Activated T-cell treated with anti-CD3 and anti-CD28 coated beads, Interleukin-2, amount 50 U/mL, for 72 hours (primary cell): ENCODE results near the gene SORBS2. TPM values are rescaled to one million over a fixed set of nuclear protein-coding genes. Genes with fewer than 3 reads are reported as not detected.

Experiments used
- ATAC-seq, 2 donors: fragments of 150-1000 bp; cut with Tn5 transposase; replicated peaks in 1 of 2; 2 replicates each; pipeline ENCODE4 v1.10.0; 2021; ENCODE audit warnings: moderate library complexity in 2 of 2, mild to moderate bottlenecking in 1 of 2
- DNase-seq, 2 donors: peaks; one replicate each; pipeline ENCODE4 v3.0.0; 2021 to 2022; ENCODE audit warnings: mixed read lengths in 1 of 2
- H3K27ac Mint-ChIP-seq: one replicate; pipeline ENCODE4 v1.8.0; 2022; ENCODE audit warnings: mild to moderate bottlenecking, moderate library complexity, mixed read lengths
- H3K27me3 Mint-ChIP-seq: one replicate; pipeline ENCODE4 v1.8.0; 2022; ENCODE audit warnings: low read depth, mixed read lengths
- H3K36me3 Mint-ChIP-seq, 2 donors: one replicate each; pipeline ENCODE4 v1.8.0; 2022; ENCODE audit warnings: mixed read lengths in 2 of 2, mild to moderate bottlenecking in 1 of 2; ENCODE audit not compliant: insufficient read depth in 2 of 2
- H3K4me1 Mint-ChIP-seq: one replicate; pipeline ENCODE4 v1.8.0; 2022; ENCODE audit warnings: low read depth, mixed read lengths
- H3K4me3 Mint-ChIP-seq, 2 donors: one replicate each; pipeline ENCODE4 v1.8.0; 2022; ENCODE audit warnings: mild to moderate bottlenecking in 2 of 2, mixed read lengths in 2 of 2, moderate library complexity in 2 of 2
- H3K9me3 Mint-ChIP-seq, 2 donors: one replicate each; pipeline ENCODE4 v1.8.0; 2022; ENCODE audit warnings: mixed read lengths in 2 of 2
- total RNA-seq, 2 donors: library from RNA; stranded (reverse); gene quantifications; one replicate each; pipeline ENCODE4 v1.2.3, GENCODE V29; 2022

The SORBS2 gene
- total RNA-seq, 2 donors from 2014 or later, result 0.26 TPM; not detected in 1

- Mint-ChIP-seq H3K4me3 (no peak overlapping the region), H3K27me3 (peaks cover 12% of the 10 kb centered on the region), H3K27ac (no peak overlapping the region), H3K4me1 (no peaks in the 10 kb centered on the region), H3K36me3 (no peaks in the 10 kb centered on the region), H3K9me3 (no peaks in the 10 kb centered on the region)
- no peak for ATAC-seq
- no peak for DNase-seq
These were observed 163.4 kb downstream of the SORBS2 start for GRCh38 chr4:185648631-185649030.

GRCh38 chr4:185645403-185645802 is 166.6 kb downstream of the SORBS2 start:
- DNase-seq (no peak), ATAC-seq (no peak)
- H3K27ac Mint-ChIP-seq, result no peak overlapping the region
- H3K4me3 Mint-ChIP-seq, result no peak overlapping the region
- H3K36me3 Mint-ChIP-seq, result no peaks in the 10 kb centered on the region
- H3K4me1 Mint-ChIP-seq, result no peaks in the 10 kb centered on the region
- H3K9me3 Mint-ChIP-seq, result no peaks in the 10 kb centered on the region
- H3K27me3 Mint-ChIP-seq, result peaks cover 17% of the 10 kb centered on the region

- no peak overlapping the region for H3K27ac Mint-ChIP-seq
- no peak for DNase-seq
- H3K36me3 Mint-ChIP-seq, result no peaks in the 10 kb centered on the region
- H3K9me3 Mint-ChIP-seq, result no peaks in the 10 kb centered on the region
- no peak for ATAC-seq
- H3K27me3 Mint-ChIP-seq, result peaks cover 17% of the 10 kb centered on the region
- H3K4me3 Mint-ChIP-seq, result no peak overlapping the region
- H3K4me1 Mint-ChIP-seq, result no peaks in the 10 kb centered on the region
These were observed 167.6 kb downstream of the SORBS2 start for GRCh38 chr4:185644408-185644807.

DNA sequence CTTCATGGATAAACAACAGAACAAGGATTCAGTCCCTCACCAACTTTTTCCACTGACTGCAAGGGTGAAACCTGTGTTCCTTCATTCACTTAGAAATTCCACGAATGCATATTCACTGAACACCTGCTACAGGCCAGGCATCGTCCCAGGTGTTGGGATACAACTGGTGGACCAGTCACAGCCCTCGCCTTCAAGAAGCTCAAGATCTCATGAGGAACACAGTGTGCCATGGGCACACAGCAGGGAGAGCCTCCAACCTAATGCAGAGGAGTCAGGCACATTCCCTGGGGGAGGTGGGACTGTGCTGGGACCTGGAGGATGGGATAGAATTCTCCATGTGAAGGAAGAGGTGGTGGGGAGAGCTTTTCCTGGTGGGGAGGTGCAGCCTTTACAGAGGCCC is 169.1 kb downstream of the SORBS2 start:
- Mint-ChIP-seq H3K36me3 (no peaks in the 10 kb centered on the region), H3K4me1 (peaks cover 4% of the 10 kb centered on the region), H3K27me3 (peaks cover 27% of the 10 kb centered on the region), H3K4me3 (no peak overlapping the region), H3K9me3 (no peaks in the 10 kb centered on the region), H3K27ac (no peak overlapping the region)
- ATAC-seq, result no peak
- no peak for DNase-seq

- Mint-ChIP-seq H3K36me3 (no peaks in the 10 kb centered on the region), H3K27me3 (peaks cover 33% of the 10 kb centered on the region), H3K4me3 (no peak overlapping the region), H3K4me1 (peaks cover 5% of the 10 kb centered on the region), H3K9me3 (no peaks in the 10 kb centered on the region), H3K27ac (no peak overlapping the region)
- ATAC-seq, result no peak
- no peak for DNase-seq
These were observed 171.0 kb downstream of the SORBS2 start for GRCh38 chr4:185640811-185641675.

DNA sequence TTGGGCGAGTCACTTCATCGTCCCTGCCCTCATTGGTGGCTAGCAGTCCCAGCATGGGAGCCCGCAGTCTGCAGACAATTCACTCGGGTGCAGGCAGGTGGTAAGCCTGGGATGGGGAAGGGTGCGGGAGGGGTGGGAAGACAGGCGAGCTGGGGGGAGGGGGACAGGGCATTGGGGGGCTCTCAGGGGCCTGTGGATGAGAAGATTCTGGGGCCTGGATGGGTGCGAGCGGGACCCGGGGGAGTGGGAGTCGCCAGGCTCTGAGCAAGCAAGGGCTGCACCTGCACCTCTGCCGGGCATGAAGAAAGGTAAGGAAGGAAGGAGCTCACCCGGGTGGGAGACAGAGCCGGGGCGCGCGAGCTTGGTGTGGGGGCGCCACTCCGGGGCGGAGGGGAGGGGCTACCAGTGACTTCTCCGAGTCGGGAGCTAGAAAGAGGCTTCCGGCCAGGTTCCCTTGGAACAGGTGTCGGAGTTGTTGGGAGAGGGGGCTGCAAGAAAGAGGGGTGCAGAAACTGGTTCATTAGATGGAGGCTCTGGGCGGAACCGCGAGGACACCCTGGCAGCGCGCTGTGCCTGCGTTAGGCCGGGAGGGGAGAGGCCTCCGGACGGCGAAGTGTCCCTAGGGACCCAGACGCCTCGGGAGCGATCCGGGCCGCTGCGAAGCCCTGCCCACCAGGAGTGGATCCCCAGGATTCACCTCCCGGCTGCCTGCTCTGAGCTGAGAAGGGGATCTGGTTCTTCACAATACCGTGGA is 173.3 kb downstream of the SORBS2 start:
- DNase-seq, result no peak
- ATAC-seq, result no peak
- Mint-ChIP-seq H3K4me3 (no peak overlapping the region), H3K9me3 (peaks cover 0 to 4% of the 10 kb centered on the region in 2 donors), H3K27me3 (peaks cover 37% of the 10 kb centered on the region), H3K27ac (no peak overlapping the region), H3K36me3 (no peaks in the 10 kb centered on the region), H3K4me1 (peaks cover 5% of the 10 kb centered on the region)

GRCh38 chr4:185638093-185638492 is 173.9 kb downstream of the SORBS2 start:
- no peaks in the 10 kb centered on the region for H3K36me3 Mint-ChIP-seq
- peaks cover 0 to 4% of the 10 kb centered on the region in 2 donors for H3K9me3 Mint-ChIP-seq
- H3K4me1 Mint-ChIP-seq, result peaks cover 5% of the 10 kb centered on the region
- DNase-seq, result no peak
- no peak overlapping the region for H3K27ac Mint-ChIP-seq
- H3K27me3 Mint-ChIP-seq, result peaks cover 37% of the 10 kb centered on the region
- peak overlapping the region in 1 of 2 donors; percentile 29 for H3K4me3 Mint-ChIP-seq
- ATAC-seq, result no peak

- H3K4me1 Mint-ChIP-seq, result peaks cover 5% of the 10 kb centered on the region
- H3K27ac Mint-ChIP-seq, result no peak overlapping the region
- DNase-seq (no peak), ATAC-seq (no peak)
- H3K36me3 Mint-ChIP-seq, result no peaks in the 10 kb centered on the region
- H3K4me3 Mint-ChIP-seq, result no peak overlapping the region
- H3K9me3 Mint-ChIP-seq, result peaks cover 0 to 4% of the 10 kb centered on the region in 2 donors
- H3K27me3 Mint-ChIP-seq, result peaks cover 32% of the 10 kb centered on the region
These were observed 174.7 kb downstream of the SORBS2 start for GRCh38 chr4:185637163-185637875.

GRCh38 chr4:185634066-185634652 is 177.8 kb downstream of the SORBS2 start:
- H3K27me3 Mint-ChIP-seq, result peaks cover 33% of the 10 kb centered on the region
- H3K27ac Mint-ChIP-seq, result no peak overlapping the region
- H3K36me3 Mint-ChIP-seq, result no peaks in the 10 kb centered on the region
- peaks cover 5% of the 10 kb centered on the region for H3K4me1 Mint-ChIP-seq
- H3K4me3 Mint-ChIP-seq, result no peak overlapping the region
- DNase-seq (no peak), ATAC-seq (no peak)
- peaks cover 0 to 4% of the 10 kb centered on the region in 2 donors for H3K9me3 Mint-ChIP-seq

GRCh38 chr4:185626798-185627197 is 185.2 kb downstream of the SORBS2 start:
- no peak overlapping the region for H3K27ac Mint-ChIP-seq
- no peaks in the 10 kb centered on the region for H3K36me3 Mint-ChIP-seq
- no peaks in the 10 kb centered on the region for H3K9me3 Mint-ChIP-seq
- ATAC-seq (no peak), DNase-seq (no peak)
- H3K4me1 Mint-ChIP-seq, result no peaks in the 10 kb centered on the region
- H3K4me3 Mint-ChIP-seq, result no peak overlapping the region
- H3K27me3 Mint-ChIP-seq, result peaks cover 13% of the 10 kb centered on the region

GRCh38 chr4:185625503-185625902 is 186.5 kb downstream of the SORBS2 start:
- Mint-ChIP-seq H3K4me1 (no peaks in the 10 kb centered on the region), H3K27me3 (peaks cover 13% of the 10 kb centered on the region), H3K27ac (no peak overlapping the region), H3K36me3 (no peaks in the 10 kb centered on the region), H3K9me3 (no peaks in the 10 kb centered on the region), H3K4me3 (no peak overlapping the region)
- ATAC-seq, result no peak
- no peak for DNase-seq

DNA sequence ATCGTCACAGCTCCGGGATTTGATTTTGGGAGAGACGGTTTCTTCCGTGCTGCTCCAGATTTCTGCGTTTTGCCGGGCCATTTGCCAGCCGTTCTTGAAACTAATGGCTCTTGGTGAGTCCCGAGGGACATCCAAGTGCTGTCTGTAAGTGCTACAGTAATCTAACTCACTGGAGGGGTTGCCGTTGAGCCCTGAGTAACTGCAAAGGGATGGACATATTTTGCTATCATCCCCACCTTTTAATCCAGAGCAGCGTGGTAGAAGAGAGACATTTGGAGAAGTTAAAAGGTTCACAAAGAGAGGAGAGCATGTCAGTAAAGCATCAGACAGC is 187.8 kb downstream of the SORBS2 start:
- Mint-ChIP-seq H3K4me3 (no peak overlapping the region), H3K9me3 (no peaks in the 10 kb centered on the region), H3K27me3 (peaks cover 13% of the 10 kb centered on the region), H3K36me3 (no peaks in the 10 kb centered on the region), H3K4me1 (no peaks in the 10 kb centered on the region), H3K27ac (no peak overlapping the region)
- no peak for ATAC-seq
- no peak for DNase-seq
